ENCODE data around the gene NR1D1. TPM values are rescaled to one million over a fixed set of nuclear protein-coding genes. Genes with fewer than 3 reads are reported as not detected.

Gene NR1D1
- total RNA-seq, 1 experiment from 2014 or later, result 63.7 TPM

DNA sequence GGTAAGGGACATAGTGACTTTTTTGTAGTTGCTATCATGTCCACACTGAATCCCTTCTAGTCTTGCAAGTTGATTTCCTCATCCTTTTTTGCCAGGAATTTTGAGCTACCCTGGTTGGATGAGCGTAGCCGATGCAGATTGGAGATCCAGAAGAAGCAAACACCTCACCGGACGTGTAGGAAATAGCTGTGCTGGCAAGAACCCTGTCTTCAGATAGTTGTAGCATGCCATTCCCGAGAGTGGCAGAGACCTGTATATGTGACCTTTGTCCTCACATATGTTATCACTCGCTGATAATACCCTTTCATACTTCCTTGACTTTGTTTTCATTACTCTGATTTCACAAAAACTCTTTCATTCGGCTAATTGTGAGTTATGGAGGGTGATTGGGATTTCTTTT, 33.8 kb upstream of the NR1D1 start:
- Histone ChIP-seq H3K36me3 (ENCODE audit: control insufficient read depth in 1 of 2, insufficient read depth in 2 of 2, low read length in 2 of 2) (peaks cover 45 to 54% of the 10 kb centered on the region in 2 experiments), H3K4me3 (replicated peaks in 1 of 2; ENCODE audit: low read depth in 1 of 2, low read length in 2 of 2) (no peak overlapping the region), H4K20me1 (ENCODE audit: insufficient read depth) (no peaks in the 10 kb centered on the region), H3K9me2 (ENCODE audit: insufficient read depth) (no peaks in the 10 kb centered on the region), H3K4me1 (ENCODE audit: control insufficient read depth in 1 of 2, insufficient read depth in 2 of 2, low read length in 2 of 2) (peaks cover 4 to 6% of the 10 kb centered on the region in 2 experiments; a peak in 3 of 4 replicates), H3K27me3 (ENCODE audit: insufficient read depth, low read length) (no peaks in the 10 kb centered on the region), H3K27ac (ENCODE audit: low read depth, low read length) (no peak overlapping the region), H3K4me2 (ENCODE audit: low read length) (no peak overlapping the region), H3K9ac (ENCODE audit: low read length) (no peak overlapping the region), H3K9me3 (ENCODE audit: control insufficient read depth in 1 of 2, insufficient read depth in 1 of 2, low read depth in 1 of 2, low read length in 2 of 2) (no peaks in the 10 kb centered on the region), H3K79me2 (ENCODE audit: insufficient read depth, low read length) (peaks cover 36% of the 10 kb centered on the region), H2AFZ (ENCODE audit: low read depth, low read length, poor library complexity, severe bottlenecking) (no peak overlapping the region)
- ChIA-PET RAD21 (ENCODE audit: low non-redundant PET in 1 of 2, low total read pairs in 2 of 2, uncharacterized antibody in 2 of 2, unreplicated experiment in 2 of 2) (no interaction called here), CTCF (interaction anchor here (0.8 kb wide), 1 partner anchor 21 kb away, joined by 4 read pairs; no protein-coding TSS in a partner anchor), POLR2A (no interaction called here)
- no peak for DNase-seq (ENCODE audit: low read depth, low spot score)
- intact Hi-C loops (cut with micrococcal nuclease), result no loop called here
- no peak for TF ChIP-seq JUND (IDR thresholded peaks at IDR 0.05)
- no peak for TF ChIP-seq ZNF274 (IDR thresholded peaks at IDR 0.05; ENCODE audit: low read depth, low read length)
- TF ChIP-seq, protein P1, sequence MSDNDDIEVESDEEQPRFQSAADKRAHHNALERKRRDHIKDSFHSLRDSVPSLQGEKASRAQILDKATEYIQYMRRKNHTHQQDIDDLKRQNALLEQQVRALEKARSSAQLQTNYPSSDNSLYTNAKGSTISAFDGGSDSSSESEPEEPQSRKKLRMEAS (IDR thresholded peaks at IDR 0.05), result no peak
- TF ChIP-seq, protein P2, sequence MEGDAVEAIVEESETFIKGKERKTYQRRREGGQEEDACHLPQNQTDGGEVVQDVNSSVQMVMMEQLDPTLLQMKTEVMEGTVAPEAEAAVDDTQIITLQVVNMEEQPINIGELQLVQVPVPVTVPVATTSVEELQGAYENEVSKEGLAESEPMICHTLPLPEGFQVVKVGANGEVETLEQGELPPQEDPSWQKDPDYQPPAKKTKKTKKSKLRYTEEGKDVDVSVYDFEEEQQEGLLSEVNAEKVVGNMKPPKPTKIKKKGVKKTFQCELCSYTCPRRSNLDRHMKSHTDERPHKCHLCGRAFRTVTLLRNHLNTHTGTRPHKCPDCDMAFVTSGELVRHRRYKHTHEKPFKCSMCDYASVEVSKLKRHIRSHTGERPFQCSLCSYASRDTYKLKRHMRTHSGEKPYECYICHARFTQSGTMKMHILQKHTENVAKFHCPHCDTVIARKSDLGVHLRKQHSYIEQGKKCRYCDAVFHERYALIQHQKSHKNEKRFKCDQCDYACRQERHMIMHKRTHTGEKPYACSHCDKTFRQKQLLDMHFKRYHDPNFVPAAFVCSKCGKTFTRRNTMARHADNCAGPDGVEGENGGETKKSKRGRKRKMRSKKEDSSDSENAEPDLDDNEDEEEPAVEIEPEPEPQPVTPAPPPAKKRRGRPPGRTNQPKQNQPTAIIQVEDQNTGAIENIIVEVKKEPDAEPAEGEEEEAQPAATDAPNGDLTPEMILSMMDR (IDR thresholded peaks at IDR 0.05 in 2 of 3, conservative IDR thresholded peaks at IDR 0.05 in 1 of 3; ENCODE audit: borderline replicate concordance in 1 of 3, insufficient read depth in 1 of 3, low read depth in 2 of 3, low read length in 2 of 3), result no peak
- TF ChIP-seq EZH2phosphoT487 (IDR thresholded peaks at IDR 0.05; ENCODE audit: borderline replicate concordance), result no peak
- no peak for TF ChIP-seq YY1 (IDR thresholded peaks at IDR 0.05; ENCODE audit: extremely low read depth, insufficient replicate concordance, low read depth, low read length)
- BruUV-seq (replicated peaks), result no TSS peak
- no peak for ATAC-seq
